GM19452 (cell line): Measurements from ENCODE around the gene LIME1.
"Not testable (repeated sequence)": the region's sequence is repeated elsewhere in the genome, so short reads cannot be mapped to it uniquely, and the experiment has no call there.

Source experiments
- ATAC-seq: cut with Tn5 transposase; IDR thresholded peaks from one replicate; pipeline ENCODE4 v1.9.1; 2021; ENCODE audit not compliant: unreplicated experiment

Gene LIME1

GRCh38 chr20:63771046-63771707 lies 34.7 kb downstream of the LIME1 start:
- no peak for ATAC-seq

- no peak for ATAC-seq
Measured at GRCh38 chr20:63772781-63773518, 36.5 kb downstream of the LIME1 start.

- no peak for ATAC-seq
Measured at GRCh38 chr20:63773571-63774241, 37.2 kb downstream of the LIME1 start.

GRCh38 chr20:63774306-63774705 lies 37.8 kb downstream of the LIME1 start:
- no peak for ATAC-seq

GRCh38 chr20:63775096-63775978 lies 38.9 kb downstream of the LIME1 start:
- ATAC-seq, result no peak

GRCh38 chr20:63776875-63777274 lies 40.4 kb downstream of the LIME1 start:
- ATAC-seq, result not testable (repeated sequence)

GRCh38 chr20:63777614-63778013 lies 41.1 kb downstream of the LIME1 start:
- no peak for ATAC-seq

GRCh38 chr20:63778034-63778752 lies 41.7 kb downstream of the LIME1 start:
- no peak for ATAC-seq

GRCh38 chr20:63778857-63779256 lies 42.4 kb downstream of the LIME1 start:
- ATAC-seq, result no peak

GRCh38 chr20:63781181-63781580 lies 44.7 kb downstream of the LIME1 start:
- ATAC-seq, result no peak

- no peak for ATAC-seq
Measured at GRCh38 chr20:63782051-63782471, 45.6 kb downstream of the LIME1 start.

GRCh38 chr20:63782521-63782971 lies 46.1 kb downstream of the LIME1 start:
- ATAC-seq, result no peak

GRCh38 chr20:63783970-63784369 lies 47.5 kb downstream of the LIME1 start:
- ATAC-seq, result no peak

GRCh38 chr20:63785691-63786131 lies 49.2 kb downstream of the LIME1 start:
- ATAC-seq, result no peak

GRCh38 chr20:63787302-63787701 lies 50.8 kb downstream of the LIME1 start:
- ATAC-seq, result no peak

GRCh38 chr20:63787749-63788148 lies 51.3 kb downstream of the LIME1 start:
- no peak for ATAC-seq
